HG03066 (cell line): ENCODE measurements around the gene EGFL7.

Source experiments
- ATAC-seq: cut with Tn5 transposase; IDR thresholded peaks from one replicate; pipeline ENCODE4 v1.9.1; 2021; ENCODE audit warnings: low read depth; ENCODE audit not compliant: unreplicated experiment

The EGFL7 gene

GRCh38 chr9:136662656-136663581 lies at the start of gene EGFL7:
Gene EGFL7 (plus strand): TSS chr9:136662916. CDS start chr9:136668283, 5,367 bp downstream.
- ATAC-seq = no peak

DNA sequence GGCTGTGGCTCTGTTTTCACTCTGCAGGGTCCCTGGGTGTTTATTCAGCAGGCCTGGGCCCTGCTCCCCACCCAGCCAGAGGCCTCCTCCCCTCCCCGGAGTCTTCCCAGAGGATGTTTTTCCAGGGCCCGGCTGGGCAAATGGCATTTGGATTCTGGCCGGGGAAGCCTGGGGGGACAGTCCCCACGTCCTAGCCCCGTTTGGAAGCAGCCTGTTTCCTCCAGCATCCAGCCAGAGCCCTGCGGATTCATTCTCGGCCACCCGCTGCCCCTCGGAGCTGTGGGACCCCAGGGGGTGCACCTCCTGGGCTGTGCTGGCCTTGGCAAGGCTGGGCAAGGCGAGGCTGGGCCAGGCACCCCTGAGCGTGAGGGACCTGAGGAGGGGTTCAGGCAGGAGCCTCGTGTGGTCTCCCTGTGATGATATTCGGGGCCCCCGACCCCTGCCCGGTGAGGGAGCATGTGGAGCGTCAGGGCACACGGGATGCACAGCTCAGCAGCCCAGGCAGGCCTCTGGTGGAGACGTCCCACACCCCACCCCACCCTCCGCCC lies 48.8 kb upstream of the EGFL7 start:
- no peak for ATAC-seq

GRCh38 chr9:136614372-136614922 lies 48.3 kb upstream of the EGFL7 start:
- no peak for ATAC-seq

GRCh38 chr9:136614967-136615623 lies 47.6 kb upstream of the EGFL7 start:
- ATAC-seq = no peak

DNA sequence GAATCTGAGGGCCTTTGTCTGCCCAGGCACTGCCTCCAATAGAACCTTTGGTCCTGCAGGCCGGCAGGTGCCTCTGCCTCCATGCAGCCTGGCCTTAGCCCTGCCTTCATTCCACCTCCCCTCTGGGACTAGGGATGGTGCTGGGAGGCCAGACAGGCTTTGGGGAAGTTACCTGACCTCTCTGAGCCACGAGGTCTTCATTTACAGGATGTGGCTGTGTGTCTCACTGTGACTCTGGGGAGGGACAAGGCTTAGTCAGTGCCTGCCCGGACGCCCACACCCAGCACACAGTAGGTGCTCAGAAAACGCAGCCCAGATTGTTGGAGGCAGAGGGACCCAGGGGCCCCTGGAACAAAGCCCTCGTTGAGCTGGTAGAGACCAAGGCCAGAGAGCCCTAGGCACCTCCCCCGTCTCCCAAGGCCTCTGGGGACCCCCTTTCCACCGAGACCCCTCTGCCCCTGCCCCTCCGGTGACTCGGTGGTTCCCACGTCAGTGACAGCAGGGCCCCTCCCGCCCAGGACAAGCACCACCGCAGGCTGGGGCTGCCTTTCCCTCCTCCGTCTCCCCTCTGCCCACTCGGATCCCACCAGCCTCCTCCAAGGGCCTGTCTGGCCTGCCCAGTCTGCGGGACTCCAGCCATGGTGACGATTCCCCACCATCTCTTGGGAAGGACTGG lies 46.9 kb upstream of the EGFL7 start:
- ATAC-seq = no peak

DNA sequence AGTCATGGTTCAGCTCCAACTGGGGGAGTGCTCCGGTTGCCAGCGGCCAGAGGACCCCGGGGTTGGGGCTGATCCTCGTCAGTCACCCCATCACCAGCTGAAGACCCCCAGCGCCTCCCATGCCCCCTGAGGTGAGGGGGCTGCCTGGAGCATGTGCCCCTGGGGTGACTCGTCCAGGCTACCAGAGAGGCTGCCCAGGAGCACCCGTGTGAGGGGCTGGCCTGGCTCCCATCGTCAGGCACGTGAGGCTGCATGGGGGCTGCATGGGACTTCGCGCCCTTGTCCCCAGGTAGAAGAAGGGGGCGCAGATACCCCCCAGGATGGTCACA lies 46.4 kb upstream of the EGFL7 start:
- ATAC-seq = no peak

DNA sequence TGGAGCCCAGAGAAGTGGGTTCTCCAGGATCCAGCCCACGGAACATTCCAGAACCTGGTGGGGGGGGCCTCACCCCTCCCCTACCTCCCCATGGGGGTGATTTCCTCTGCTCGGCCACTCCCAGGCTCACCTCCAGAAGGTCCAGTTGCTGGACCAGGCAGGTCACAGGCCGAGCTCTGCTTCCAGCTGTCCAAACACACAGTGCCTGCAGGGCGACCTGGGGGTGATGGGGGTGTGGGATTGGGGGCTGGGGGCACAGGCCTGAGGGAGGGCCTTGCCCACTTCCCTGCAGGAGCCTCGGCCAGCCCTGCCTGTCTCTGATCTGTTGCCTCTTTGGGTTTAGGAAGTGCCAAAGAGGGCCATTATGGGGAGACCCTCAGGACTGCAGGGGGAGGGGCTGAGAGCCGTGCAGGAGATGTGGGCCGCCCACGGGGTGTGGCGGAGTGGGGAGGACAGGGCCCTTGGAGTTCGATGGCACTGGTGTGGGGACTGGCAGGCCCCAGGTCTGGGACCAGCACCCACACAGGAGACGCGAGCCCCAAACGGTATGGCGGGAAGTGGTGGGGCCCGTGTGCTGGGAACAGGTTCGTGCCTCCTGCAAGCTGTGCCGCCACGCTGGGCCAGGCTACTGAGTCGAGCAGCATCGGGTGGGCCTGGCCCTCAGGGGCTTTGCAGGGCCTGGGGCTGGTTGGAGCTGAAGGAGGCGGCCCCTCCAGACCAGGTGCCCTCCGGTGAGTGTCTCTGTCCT lies 45.6 kb upstream of the EGFL7 start:
- no peak for ATAC-seq

- ATAC-seq = no peak
These were observed 44.8 kb upstream of the EGFL7 start for GRCh38 chr9:136617746-136618579.

DNA sequence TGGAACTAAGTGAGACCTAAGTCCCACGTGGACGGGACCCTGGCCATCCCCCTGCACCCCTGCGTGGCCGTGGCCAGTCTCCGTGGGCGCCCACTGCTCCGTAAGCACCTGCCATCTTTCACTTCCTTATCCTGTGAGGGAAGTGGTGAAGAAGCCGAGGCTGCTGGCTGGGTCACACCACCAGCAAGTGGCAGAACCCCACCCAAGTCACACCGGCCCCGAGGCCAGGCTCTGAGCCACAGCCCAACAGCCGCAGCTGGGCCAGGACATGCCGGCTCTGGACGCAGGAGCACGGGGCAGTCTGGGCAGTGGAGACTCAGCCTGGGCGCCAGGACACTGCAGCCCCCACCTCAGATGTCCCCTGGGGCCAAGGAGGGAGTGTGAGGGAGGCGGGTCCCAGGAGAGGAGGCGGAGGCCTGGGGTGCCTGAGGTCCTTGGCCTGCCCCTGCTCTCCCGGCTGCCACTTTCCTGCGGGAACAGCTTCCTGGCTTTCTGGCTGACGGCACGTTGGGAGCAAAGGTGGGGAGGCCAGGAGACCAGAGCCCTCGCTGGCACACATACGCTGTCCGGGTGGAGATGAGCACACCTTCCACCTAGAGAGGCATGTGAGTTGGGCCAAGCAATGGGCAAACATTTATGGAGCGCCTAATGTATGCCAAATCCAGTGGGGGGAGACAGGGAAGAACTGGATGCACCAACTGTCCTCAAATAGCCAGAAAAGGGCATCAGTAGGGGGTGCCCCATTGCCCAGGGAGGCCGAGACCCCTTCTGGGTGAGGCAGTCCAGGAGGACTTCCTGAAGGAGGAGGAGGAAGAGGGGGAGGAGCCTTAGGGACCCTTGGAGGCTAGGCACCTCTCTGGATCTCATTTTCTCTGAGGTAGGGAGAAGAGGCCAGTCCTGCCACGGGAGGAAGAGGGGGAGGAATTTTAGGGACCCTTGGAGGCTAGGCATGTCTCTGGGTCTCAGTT lies 43.9 kb upstream of the EGFL7 start:
- ATAC-seq = no peak

GRCh38 chr9:136619742-136620440 lies 42.8 kb upstream of the EGFL7 start:
- no peak for ATAC-seq

DNA sequence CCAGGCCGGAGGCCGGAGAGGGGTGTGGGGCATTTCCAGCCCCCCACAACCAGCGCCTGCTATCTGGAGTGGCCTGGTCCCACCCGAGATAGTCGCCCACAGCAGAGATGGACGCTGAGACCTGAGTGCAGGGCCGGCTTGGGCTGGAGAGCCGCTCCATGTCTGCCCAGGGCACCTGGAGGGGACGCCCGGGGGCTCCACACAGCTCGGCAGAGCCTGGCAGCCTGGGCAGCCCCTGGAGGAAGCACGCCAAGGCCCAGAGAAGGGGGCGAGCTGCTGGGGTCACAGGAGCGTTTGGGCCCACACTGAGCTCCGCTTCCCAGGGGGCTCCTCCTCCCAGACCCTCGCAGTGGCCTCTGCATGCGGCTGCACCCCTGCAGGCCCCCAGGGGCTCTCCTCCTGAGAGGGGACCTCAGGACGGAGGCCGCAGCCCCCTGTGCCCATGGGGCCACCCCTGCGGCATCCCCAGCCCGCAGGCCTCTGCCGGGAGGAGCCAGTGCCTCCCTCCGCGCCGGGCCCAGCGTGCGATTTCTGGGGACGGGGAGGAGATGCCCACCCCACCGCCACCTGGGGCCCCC lies 42.2 kb upstream of the EGFL7 start:
- no peak for ATAC-seq

DNA sequence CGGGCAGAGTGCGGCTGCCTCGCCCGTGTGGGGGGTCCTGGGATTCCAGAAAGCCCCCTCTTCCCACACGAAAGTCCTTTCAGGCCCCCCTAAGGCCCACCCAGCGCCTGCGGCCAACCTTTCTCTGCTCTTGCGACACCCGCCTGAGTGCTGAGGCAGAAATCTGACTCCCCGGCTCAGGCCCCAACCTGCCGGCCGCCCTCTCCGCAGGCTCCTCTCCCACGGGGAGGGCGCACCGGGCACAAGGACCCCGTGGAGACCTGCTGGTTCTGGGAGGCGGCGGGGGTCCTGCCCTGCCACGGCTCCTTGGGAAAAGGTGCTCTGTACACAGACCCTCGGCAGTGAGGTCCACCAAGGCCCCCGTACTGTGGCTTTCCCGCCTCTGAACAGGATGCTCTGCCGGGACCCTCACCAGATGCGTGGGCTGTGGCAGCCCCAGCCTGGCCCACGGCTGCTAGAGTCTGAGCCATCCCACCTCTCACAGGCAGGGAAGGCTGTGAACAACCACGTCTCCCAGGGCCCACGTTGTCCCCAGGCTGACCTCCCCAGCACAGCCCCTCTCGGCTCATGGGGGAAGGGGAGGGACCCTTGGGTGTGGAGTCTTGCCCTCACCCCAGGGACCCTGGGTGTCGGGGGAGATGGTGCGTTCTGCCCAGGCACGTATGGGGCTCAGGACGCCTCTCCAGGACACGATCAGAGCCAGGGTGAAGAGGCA lies 41.5 kb upstream of the EGFL7 start:
- no peak for ATAC-seq

DNA sequence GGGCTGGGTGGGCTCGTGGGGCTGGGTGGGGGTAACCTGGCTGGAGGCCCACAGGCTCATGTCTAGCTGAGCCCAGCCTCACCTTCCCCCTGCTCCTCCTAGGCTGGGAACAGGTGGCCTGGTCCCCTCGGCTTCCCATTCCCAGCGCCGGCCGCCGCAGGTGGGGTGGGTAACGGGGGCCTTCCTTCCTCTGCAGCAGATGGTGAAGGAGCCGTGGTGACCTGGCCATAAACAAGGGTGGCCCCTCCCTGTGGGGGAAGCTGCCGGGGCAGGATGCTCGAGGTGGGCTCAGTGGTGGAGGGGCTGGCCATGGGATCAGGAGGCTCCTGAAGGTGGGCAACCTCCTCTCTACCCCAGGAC lies 41.0 kb upstream of the EGFL7 start:
- no peak for ATAC-seq

DNA sequence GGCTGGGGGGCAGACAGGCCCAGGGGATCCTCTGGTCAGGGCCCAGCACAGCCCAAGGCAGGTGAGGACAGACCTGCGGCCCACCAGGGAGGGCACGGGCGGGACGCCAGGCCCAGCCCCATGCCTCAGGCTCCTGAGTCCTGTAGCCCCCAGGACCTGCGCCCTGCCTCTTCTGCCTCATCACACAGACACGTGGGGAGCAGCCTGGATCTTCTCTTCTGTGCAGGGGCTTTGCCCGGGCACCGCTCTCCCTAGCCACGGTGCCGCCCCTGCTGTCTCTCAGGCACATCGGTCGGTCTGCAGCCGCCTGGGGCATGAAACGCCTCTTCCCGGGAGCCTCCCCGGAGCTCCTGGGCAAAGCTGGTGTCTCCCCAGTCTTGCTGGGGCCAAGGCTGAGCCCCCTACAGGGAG lies 40.2 kb upstream of the EGFL7 start:
- ATAC-seq = no peak

- ATAC-seq = no peak
These were observed 39.5 kb upstream of the EGFL7 start for GRCh38 chr9:136623016-136623841.

DNA sequence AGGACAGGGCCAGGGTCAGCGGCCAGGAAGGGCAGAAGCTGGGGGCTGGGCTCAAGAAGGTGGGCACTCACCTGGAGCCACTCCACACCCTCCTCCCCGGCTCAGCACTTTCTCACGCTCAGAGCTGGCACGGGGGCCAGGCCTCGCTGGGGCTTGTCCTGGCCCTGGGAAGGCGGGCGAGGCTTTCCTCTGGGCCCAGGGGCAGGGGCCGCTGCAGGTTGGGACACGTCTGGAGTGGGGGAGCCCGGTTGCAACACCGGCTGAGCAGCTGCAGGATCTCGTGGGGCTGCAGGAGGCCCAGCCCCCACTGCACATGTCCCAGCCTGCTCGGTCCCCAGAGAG lies 38.9 kb upstream of the EGFL7 start:
- ATAC-seq = no peak
